ACC112 (cell line): ENCODE results near the gene ZFP36.

Source experiments
- H2AFZ ChIP-seq: fragments of 200-600 bp; sonication (generic); one replicate; pipeline ENCODE4 v1.6.0; 2017; ENCODE audit warnings: antibody characterized with exemption, low read length; ENCODE audit not compliant: unreplicated experiment
- H3K27ac ChIP-seq: fragments of 200-600 bp; sonication (generic); 2 replicates; pipeline ENCODE4 v1.5.1; 2014; ENCODE audit warnings: low read depth, mild to moderate bottlenecking, antibody characterized with exemption, low read length, moderate library complexity
- H3K27me3 ChIP-seq: fragments of 200-600 bp; sonication (generic); 2 replicates; pipeline ENCODE4 v1.6.1; 2014; ENCODE audit warnings: mild to moderate bottlenecking, antibody characterized with exemption, low read length, moderate library complexity, mixed read lengths; ENCODE audit not compliant: insufficient read depth
- H3K36me3 ChIP-seq: fragments of 200-600 bp; sonication (generic); 2 replicates; pipeline ENCODE4 v1.6.1; 2016; ENCODE audit warnings: mild to moderate bottlenecking, antibody characterized with exemption, low read length, moderate library complexity, mixed read lengths; ENCODE audit not compliant: insufficient read depth
- H3K4me1 ChIP-seq: fragments of 200-600 bp; sonication (generic); one replicate; pipeline ENCODE4 v1.6.1; 2016; ENCODE audit warnings: low read length, mixed read lengths; ENCODE audit not compliant: insufficient read depth, unreplicated experiment, control insufficient read depth
- H3K4me3 ChIP-seq: fragments of 200-600 bp; sonication (generic); 2 replicates; pipeline ENCODE4 v1.5.1; 2014; ENCODE audit warnings: mild to moderate bottlenecking, low read depth, low read length
- H3K79me2 ChIP-seq: fragments of 200-600 bp; sonication (generic); one replicate; pipeline ENCODE4 v1.6.0; 2016; ENCODE audit warnings: low read length; ENCODE audit not compliant: control insufficient read depth, unreplicated experiment, insufficient read depth

The ZFP36 gene

DNA sequence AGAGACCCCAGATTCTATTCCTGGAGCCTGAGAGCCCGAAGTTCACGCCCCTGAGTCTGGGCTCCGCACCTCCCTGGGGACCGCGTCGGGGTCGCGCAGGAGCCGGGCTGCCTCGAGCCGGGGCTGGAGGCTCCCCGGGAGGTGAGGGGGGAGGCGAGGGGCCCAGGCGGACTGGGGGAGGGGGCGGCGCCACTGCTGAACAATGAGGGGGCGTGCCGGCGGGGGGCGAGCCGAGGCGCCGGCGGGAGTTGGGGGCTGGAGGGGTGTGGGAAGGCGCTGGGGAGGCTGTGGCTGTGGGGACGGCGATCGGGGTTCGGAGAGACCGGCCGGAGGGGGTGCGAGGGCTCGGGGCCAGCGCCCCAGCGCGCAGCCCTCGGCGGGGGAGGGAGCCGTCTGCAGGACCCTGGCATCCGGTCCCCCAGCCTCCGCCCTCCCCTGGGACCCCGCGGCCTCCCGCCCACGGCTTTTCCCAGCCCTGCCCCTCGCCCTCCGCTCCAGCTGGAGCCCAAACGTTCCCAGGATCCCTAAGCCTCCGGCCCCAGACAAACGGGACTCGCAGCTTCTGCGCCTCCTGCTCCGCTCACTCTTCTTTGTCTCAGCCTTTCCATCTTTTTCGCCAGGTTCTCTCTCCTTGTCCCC, 6.7 kb downstream of the ZFP36 start:
- Histone ChIP-seq H3K79me2 (peaks cover 23% of the 10 kb centered on the region), H3K27me3 (no peaks in the 10 kb centered on the region), H3K4me1 (peaks cover 22% of the 10 kb centered on the region), H2AFZ (no peak overlapping the region), H3K27ac (peak overlapping the region; percentile 82), H3K4me3 (peak overlapping the region; percentile 86), H3K36me3 (peaks cover 5% of the 10 kb centered on the region; the same call in 1 of the 2 replicates)

GRCh38 chr19:39413911-39414608, 7.4 kb downstream of the ZFP36 start:
- no peaks in the 10 kb centered on the region for H3K27me3 ChIP-seq
- peak overlapping the region; percentile 86 for H3K4me3 ChIP-seq
- peaks cover 4% of the 10 kb centered on the region; the same call in 1 of the 2 replicates for H3K36me3 ChIP-seq
- peaks cover 17% of the 10 kb centered on the region for H3K79me2 ChIP-seq
- no peak overlapping the region for H2AFZ ChIP-seq
- H3K4me1 ChIP-seq: peaks cover 22% of the 10 kb centered on the region
- H3K27ac ChIP-seq: peak overlapping the region; percentile 82

DNA sequence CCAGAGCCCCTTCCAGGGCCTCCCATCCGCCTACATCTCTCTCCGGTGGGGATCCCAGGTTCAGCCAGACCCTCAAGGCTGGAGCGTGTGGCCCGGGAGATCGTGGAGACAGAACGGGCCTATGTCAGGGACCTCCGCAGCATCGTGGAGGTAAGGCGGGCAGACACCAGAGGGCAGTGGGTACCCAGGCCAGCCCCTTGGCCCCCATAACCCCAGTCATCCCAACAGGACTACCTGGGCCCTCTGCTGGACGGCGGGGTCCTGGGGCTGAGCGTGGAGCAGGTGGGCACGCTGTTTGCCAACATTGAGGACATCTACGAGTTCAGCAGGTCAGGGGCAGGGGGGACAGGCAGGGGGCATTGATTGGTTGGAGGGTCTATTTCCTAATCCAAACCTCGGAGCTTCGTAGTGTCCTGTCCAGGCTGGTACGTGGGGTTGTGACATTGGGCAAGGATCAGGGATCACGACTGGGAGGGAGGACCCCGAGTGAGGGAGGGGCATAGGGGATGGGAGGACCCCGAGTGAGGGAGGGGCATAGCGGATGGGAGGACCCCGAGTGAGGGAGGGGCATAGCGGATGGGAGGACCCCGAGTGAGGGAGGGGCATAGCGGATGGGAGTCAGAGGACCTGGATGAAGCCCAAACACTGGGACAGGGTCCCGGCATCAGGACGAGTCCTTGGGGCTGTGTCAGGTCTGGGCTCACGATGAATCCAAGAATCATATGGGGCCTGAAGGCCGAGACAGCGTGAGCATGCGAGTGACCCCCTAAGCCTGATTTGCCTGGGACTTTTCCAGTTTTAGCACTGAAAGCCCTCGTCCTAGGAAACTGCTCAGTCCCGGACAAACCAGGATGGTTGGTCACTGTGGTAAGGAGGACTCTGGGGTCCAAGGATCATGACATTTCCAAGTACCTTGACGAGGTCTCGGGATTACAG, 8.7 kb downstream of the ZFP36 start:
- Histone ChIP-seq H3K79me2 (peaks cover 17% of the 10 kb centered on the region), H3K36me3 (peaks cover 5% of the 10 kb centered on the region; the same call in 1 of the 2 replicates), H3K27me3 (no peaks in the 10 kb centered on the region), H2AFZ (no peak overlapping the region), H3K4me1 (peaks cover 19% of the 10 kb centered on the region), H3K27ac (no peak overlapping the region), H3K4me3 (peak overlapping the region; percentile 29; the same call in 1 of the 2 replicates)

DNA sequence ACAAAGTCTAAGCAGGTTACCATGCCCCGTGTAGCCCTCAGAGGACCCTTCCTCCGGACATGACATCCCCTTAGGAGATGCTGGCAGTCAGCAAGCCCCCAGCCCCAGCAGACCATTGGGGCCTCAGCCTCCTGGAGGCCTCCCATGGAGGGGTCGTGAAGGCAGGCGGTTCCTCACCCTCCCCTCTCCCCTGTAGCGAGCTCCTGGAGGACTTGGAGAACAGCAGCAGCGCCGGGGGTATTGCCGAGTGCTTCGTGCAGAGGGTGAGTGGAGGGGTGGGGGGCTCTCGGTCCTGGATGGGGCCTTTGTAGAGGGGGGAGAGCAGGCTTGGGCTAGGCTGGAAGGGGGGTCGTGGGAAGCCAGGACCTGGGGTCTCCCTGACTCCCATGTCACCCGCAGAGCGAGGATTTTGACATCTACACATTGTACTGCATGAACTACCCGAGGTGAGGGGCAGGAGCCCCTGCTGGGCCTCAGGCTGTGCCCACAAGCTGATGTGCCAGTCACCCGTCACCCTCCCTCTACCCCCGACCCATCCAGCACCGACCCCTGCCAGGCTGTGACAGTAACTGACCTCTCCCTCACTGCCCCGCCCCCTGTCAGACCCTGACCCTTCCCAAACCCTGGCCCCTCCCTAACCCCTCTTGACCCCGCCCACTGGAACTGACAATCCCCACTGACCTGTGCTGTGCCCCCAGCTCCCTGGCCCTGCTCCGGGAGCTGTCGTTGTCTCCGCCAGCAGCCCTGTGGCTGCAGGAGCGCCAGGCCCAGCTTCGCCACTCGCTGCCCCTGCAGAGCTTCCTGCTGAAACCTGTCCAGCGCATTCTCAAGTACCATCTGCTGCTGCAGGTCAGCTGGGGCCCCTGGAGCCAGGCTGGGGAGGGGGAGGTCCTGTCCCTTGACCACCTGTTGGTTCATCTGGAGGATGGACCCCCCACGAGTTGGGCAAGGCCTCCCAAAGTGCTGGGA, 9.8 kb downstream of the ZFP36 start:
- peaks cover 17% of the 10 kb centered on the region for H3K79me2 ChIP-seq
- peaks cover 5% of the 10 kb centered on the region; the same call in 1 of the 2 replicates for H3K36me3 ChIP-seq
- no peak overlapping the region for H2AFZ ChIP-seq
- H3K27ac ChIP-seq: no peak overlapping the region
- no peak overlapping the region for H3K4me3 ChIP-seq
- peaks cover 9% of the 10 kb centered on the region for H3K4me1 ChIP-seq
- no peaks in the 10 kb centered on the region for H3K27me3 ChIP-seq

- H3K79me2 ChIP-seq: peaks cover 17% of the 10 kb centered on the region
- peaks cover 5% of the 10 kb centered on the region; the same call in 1 of the 2 replicates for H3K36me3 ChIP-seq
- no peak overlapping the region for H3K27ac ChIP-seq
- H3K4me1 ChIP-seq: peaks cover 8% of the 10 kb centered on the region
- H3K27me3 ChIP-seq: no peaks in the 10 kb centered on the region
- no peak overlapping the region for H2AFZ ChIP-seq
- no peak overlapping the region for H3K4me3 ChIP-seq
Observed at GRCh38 chr19:39417463-39418181, 11.0 kb downstream of the ZFP36 start.

DNA sequence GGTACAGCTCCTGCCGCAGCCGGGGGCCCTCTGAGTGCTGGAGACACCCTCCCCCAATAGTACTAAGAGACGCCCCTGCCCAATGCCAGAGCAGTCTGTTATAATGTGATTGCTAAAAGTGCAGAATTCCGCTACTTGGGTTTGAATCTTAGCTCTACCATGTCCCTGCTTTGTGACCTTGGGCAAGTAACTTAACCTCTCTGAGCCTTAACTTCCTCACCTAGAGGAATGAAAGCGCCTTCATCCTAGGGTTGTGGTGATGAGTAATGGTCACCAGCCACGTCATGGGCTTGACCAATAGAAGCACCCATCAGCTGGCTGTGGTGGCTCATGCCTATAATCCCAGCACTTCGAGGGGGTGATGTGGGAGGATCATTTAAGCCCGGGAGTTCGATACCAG, 12.4 kb downstream of the ZFP36 start:
- no peak overlapping the region for H3K27ac ChIP-seq
- H3K27me3 ChIP-seq: no peaks in the 10 kb centered on the region
- peaks cover 6% of the 10 kb centered on the region for H3K4me1 ChIP-seq
- H3K79me2 ChIP-seq: peaks cover 15% of the 10 kb centered on the region
- no peak overlapping the region for H2AFZ ChIP-seq
- no peak overlapping the region for H3K4me3 ChIP-seq
- H3K36me3 ChIP-seq: peaks cover 5% of the 10 kb centered on the region; the same call in 1 of the 2 replicates

GRCh38 chr19:39420769-39421168, 14.1 kb downstream of the ZFP36 start:
- Histone ChIP-seq H3K36me3 (peaks cover 5% of the 10 kb centered on the region; the same call in 1 of the 2 replicates), H3K4me3 (no peak overlapping the region), H3K79me2 (peaks cover 3% of the 10 kb centered on the region)

DNA sequence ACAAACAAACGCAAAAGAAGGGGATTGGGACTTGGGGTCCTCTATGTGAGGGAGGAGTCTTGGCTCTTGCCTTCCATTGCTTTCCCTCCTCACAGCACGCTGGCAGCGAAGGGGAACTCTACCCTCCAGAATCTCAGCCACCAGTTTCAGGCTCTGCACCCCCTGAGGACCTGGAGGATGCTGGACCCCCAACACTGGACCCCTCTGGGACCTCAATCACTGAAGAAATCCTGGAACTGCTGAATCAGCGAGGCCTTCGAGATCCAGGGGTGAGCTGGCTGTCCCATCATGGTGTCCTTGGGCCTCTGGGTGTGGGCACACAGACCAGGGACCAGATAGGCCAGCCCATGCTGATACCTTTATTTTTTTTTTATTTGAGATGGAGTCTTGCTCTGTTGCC, 15.4 kb downstream of the ZFP36 start:
- Histone ChIP-seq H3K27me3 (no peaks in the 10 kb centered on the region), H3K79me2 (no peaks in the 10 kb centered on the region), H3K36me3 (peaks cover 5% of the 10 kb centered on the region; the same call in 1 of the 2 replicates), H2AFZ (no peak overlapping the region), H3K4me1 (no peaks in the 10 kb centered on the region), H3K4me3 (no peak overlapping the region), H3K27ac (no peak overlapping the region)

More at GRCh38 chr19:39420769-39421168, 14.1 kb downstream of the ZFP36 start:
- no peaks in the 10 kb centered on the region for H3K27me3 ChIP-seq
- no peak overlapping the region for H2AFZ ChIP-seq
- no peaks in the 10 kb centered on the region for H3K4me1 ChIP-seq
- no peak overlapping the region for H3K27ac ChIP-seq

- Histone ChIP-seq H3K4me3 (no peak overlapping the region), H2AFZ (no peak overlapping the region), H3K27ac (no peak overlapping the region), H3K4me1 (peaks cover 4% of the 10 kb centered on the region), H3K27me3 (no peaks in the 10 kb centered on the region), H3K36me3 (peaks cover 5% of the 10 kb centered on the region; the same call in 1 of the 2 replicates), H3K79me2 (no peaks in the 10 kb centered on the region)
Observed at GRCh38 chr19:39423258-39424086, 16.8 kb downstream of the ZFP36 start.
